ENCODE results near the gene SLC25A29.
"Not testable (repeated sequence)": the region's sequence is repeated elsewhere in the genome, so short reads cannot be mapped to it uniquely, and the experiment has no call there.

The SLC25A29 gene

GRCh38 chr14:100293497-100294212 is 12.6 kb downstream of the SLC25A29 start:
- no peak for DNase-seq (ENCODE audit: low read depth in 2 of 2)

- no peak for DNase-seq (ENCODE audit: low read depth in 2 of 2)
Observed at GRCh38 chr14:100292776-100293461, 13.3 kb downstream of the SLC25A29 start.

- DNase-seq (ENCODE audit: low read depth in 2 of 2) = no peak
Observed at GRCh38 chr14:100292301-100292775, 13.9 kb downstream of the SLC25A29 start.

GRCh38 chr14:100291305-100292075 is 14.8 kb downstream of the SLC25A29 start:
- no peak for DNase-seq (ENCODE audit: low read depth in 2 of 2)

DNA sequence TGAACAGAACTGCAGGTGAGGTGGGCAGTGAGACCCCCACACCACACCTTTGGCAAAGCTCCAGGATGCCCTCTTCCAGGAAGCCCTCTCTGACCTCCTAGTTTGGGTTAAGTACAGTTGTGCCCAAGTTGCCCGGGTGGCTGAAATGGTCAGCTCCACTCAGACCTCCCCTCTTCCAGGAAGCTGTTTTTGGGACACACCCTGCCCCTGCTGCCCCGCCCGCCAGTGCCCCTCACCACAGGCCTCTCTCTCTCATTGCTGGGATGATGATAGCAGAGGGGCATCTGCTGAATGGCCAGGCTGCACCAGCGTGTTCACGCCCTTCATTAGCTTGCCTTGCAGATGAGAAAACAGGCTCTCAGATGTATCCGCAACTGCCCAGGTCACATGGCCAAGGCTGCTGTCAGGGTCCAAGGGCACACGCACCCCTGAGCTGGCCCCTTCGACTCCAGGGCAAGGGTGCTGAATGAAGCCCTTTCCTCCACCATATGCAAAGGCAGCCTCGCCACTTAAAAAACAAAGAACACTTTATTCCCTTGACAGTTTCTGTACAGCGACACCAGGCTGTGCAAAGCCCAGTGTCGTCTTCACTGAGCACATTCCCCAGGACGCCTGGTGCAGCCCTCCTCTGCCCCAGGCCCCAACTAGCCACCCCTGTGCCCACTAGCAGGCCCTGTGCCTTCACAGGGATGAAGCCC is 15.5 kb downstream of the SLC25A29 start:
- DNase-seq (ENCODE audit: low read depth in 2 of 2) = no peak

GRCh38 chr14:100289916-100290606 is 16.2 kb downstream of the SLC25A29 start:
- DNase-seq (ENCODE audit: low read depth in 2 of 2) = no peak

- DNase-seq (ENCODE audit: low read depth in 2 of 2) = no peak
Observed at GRCh38 chr14:100288382-100289185, 17.7 kb downstream of the SLC25A29 start.

DNA sequence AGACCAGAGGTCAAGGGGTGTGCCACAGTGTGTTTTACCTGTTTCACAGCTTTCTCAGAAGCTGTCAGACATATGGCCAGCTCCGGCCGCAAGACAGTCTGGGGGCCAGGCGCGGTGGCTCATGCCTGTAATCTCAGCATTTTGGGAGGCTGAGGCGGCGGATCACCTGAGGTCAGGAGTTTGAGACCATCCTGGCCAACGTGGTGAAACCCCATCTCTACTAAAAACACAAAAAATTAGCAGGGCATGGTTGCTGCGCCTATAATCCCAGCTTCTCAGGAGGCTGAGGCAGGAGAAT is 18.3 kb downstream of the SLC25A29 start:
- DNase-seq (ENCODE audit: low read depth in 2 of 2) = not testable (repeated sequence)

DNA sequence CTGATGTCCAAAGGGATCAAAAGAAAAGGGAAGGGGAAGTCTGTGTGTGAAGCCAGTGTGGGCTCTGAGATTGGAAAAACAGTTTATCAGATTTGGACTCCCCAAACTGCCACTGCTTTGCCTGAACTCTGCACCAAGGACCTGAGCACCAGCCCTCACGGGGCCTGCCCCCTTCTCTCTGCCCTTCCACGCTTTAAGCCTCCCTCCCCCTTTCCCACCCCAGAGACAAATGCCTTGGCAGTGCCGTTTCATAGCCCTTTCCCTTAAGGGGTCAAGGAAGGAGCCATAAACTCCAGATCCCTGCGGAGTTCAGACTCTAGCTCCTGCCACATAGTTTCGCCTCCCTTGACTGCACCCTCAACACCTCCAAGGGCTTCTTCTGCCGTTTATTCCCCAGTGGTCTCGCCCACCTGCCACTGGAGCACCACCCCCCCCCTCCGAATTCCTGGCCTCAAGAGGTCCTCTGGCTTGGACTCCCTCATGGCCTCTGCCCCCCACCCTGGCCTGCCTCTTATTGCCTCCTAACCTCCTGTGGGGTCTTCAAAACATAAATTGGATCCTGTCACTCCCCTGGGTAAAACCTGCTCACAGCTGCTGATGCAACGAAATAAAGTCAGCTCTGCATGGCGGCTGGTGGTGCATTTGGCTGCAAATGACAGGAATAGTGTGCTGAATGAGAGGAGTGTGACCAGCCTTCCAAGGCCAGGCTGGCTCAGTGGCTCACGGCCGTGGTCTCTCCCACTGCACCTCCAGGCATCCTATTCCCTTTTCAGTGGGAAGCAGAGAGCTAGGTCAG is 18.8 kb downstream of the SLC25A29 start:
- no peak for DNase-seq (ENCODE audit: low read depth in 2 of 2)

- no peak for DNase-seq (ENCODE audit: low read depth in 2 of 2)
Observed at GRCh38 chr14:100286484-100287191, 19.6 kb downstream of the SLC25A29 start.

GRCh38 chr14:100285913-100286400 is 20.3 kb downstream of the SLC25A29 start:
- DNase-seq (ENCODE audit: low read depth in 2 of 2) = no peak

DNA sequence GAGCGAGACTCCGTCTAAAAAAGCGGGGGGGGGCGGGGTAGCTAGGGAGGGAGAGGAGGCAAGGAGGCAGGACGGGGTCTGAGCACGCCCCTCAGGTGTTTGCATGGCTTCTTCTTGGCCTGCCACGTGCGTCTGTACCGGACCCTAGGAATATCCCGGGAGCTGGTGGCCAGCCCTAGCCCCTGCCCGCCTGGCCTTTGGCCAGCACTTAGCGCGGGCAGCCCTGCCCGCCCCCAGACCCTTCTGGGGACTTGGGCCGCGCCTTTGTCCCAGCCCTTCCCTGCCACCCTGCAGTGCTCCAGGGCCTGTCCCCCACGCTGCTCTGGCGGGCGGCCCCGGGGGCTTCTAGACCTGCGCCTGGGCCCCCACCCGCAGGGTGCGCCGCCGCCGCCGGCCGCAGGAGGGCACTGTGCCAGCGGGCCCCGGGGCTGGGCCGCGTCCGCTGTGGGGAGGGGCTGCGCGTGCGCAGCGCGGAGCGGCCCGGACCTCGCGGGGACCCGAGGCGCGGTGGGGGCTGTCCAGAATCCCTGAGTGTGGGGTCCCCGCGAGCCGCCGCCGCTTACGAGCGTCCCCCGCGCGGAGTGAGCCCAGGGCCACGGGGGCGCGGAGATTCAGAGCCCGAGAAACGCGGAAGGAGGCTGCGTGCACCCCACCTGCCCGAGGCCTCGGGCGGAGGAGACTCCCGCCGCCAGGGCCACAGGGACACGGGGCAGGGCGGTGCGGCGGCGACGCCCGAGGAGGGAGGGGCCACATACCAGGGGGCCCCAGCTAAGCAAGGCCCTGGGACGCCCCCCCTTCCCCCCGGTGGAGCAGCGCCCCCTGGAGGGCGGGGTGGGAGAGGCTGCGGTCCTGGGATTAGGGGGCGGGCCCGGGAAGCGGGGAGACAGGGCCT is 21.0 kb downstream of the SLC25A29 start:
- DNase-seq (ENCODE audit: low read depth in 2 of 2) = peak in 1 of 2 experiments; percentile 29

GRCh38 chr14:100283984-100284881 is 22.0 kb downstream of the SLC25A29 start:
- no peak for DNase-seq (ENCODE audit: low read depth in 2 of 2)

- not testable (repeated sequence) for DNase-seq (ENCODE audit: low read depth in 2 of 2)
Observed at GRCh38 chr14:100283436-100283835, 22.8 kb downstream of the SLC25A29 start.

DNA sequence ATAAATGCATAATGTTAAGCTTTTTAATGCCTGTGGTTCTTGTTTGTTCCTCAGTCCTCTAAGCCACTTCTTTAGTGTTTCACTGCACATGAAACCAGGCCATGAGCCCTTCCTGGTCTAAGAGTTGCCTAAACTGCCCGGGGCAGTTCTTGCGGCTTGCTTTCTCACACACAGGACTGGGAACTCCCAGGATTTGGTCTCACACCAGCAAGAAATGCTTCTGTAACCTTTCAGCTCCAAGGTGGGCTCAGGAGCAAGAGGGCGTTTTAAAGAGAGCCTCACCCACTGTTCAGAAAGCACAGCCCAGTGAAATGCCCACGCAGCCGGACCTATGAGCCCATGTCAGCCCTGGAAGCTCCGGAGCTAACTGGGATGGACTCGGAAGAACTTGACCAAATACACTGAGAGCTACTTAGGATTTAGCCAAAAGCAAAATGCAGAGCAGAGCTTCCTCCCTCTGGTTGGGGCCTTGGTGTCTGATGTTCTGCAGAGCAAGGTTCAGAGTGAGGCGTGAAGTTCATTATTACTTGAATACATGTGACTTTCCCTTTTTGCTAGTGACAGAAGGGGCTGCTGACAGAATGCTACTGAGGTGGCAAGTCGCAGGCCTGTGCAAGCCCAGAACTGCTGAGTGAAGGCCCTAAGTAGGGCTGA is 23.4 kb downstream of the SLC25A29 start:
- DNase-seq (ENCODE audit: low read depth in 2 of 2) = no peak

DNA sequence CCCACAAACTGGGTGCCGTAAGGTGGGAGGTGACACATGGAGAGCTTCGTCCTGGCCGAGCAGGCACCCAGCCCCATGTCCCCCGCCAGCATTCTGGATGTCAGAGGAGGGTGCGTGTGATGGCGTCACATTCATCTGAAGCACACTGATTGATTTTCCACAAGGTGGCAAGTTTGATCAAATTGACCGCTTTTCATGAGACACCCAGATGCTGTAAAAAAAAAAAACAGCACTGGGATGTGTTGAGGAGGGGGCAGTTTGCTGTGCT is 24.2 kb downstream of the SLC25A29 start:
- DNase-seq (ENCODE audit: low read depth in 2 of 2) = no peak
